ENCODE results near the gene BOD1.

Gene BOD1

DNA sequence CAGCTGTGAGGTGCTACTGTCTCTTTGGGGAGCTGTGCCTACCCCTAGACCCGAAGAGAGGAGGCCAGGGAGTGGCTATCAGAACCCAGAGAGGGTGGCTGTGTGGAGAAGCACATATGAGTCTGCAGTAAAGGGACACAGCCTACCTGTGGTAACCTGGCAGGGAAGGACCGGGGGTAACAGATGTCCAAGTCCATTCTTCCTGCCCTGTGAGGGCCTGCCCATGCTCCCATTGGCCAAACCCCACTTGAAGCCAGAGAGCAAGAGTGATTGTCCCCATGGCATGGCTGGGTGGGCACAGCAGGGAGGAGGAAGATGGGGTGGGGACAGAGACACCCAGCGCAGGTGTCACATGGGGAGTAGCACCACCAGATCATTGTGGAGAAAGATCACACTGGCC is 39.3 kb downstream of the BOD1 start:
- no peak for DNase-seq (ENCODE audit: low spot score)

DNA sequence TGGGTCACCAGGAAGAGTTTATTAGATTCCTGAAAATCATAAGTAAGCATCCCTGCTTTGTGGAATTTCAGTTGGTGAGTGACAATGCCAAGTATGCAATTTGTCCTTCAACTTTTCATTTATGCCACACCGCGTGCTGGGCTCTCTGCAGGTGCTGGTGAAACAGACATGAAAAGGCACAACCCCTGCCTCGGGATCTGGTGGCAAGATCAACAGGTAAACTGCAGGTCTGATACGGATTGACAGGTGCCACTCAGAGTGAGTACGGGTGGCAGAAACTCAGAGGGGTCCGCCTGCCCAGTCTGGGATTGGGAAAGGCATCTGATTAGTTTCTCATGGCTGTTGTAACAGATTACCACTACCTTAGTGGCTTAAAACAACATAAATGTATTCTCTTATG is 40.5 kb downstream of the BOD1 start:
- DNase-seq (ENCODE audit: low spot score) = no peak

DNA sequence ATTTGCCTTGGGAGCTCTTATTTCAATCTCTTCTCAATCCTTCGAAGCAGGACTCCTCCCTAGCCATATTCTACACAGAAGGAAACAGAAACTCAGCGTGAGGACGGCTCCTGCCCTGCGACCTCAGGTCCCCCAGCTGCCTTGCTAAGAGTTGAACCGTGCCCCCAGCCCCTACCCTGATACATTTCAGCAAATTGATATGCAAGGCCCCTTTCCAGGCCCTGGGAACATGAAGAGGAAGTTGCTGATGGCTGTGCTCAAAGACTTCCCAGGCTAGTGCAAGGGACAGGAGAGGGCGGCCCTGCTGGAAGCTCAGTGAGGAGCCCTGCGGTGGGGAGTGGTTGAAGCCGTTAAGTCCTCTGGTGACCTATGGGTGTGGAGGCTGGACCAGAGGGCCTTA is 41.5 kb downstream of the BOD1 start:
- DNase-seq (ENCODE audit: low spot score) = no peak

DNA sequence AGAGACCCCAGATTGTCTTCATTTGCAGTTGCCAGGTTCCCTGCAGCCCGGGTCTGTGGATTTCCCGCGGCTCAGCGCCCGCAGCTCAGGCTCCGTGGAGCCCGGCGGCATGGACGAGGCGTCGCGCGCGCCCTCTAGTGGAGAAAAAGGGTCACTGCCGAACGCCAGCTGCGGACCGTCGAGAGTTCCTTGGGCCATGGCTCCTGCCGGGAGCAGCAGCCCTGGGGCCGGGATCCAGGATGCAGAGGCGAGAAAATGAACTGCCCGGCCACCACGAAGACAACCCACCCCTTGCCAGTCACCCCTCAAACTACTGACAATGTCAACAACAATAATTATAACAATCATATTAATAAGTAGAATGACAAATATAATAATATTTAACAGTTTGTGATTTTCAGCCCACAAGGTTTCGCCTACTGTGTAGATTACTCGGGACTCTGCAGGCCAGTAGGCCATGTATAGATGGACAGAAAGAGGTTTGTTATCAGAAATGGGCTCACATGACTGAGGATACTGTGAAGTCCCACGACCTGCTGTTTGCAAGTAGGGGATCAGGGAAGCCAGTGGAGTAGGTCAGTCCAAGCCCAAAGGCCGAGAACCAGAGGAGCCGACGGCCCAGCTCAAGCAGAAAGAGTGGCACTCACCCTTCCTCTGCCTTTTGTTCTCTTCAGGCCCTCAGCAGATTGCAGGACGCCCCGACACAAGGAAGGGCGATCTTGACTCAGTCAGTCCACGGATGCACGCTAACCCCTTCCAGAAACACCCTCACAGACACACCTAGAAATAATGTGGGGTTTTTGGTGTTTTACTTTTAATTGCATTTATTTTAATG is 43.1 kb downstream of the BOD1 start:
- peak; percentile 72 for DNase-seq (ENCODE audit: low spot score)

DNA sequence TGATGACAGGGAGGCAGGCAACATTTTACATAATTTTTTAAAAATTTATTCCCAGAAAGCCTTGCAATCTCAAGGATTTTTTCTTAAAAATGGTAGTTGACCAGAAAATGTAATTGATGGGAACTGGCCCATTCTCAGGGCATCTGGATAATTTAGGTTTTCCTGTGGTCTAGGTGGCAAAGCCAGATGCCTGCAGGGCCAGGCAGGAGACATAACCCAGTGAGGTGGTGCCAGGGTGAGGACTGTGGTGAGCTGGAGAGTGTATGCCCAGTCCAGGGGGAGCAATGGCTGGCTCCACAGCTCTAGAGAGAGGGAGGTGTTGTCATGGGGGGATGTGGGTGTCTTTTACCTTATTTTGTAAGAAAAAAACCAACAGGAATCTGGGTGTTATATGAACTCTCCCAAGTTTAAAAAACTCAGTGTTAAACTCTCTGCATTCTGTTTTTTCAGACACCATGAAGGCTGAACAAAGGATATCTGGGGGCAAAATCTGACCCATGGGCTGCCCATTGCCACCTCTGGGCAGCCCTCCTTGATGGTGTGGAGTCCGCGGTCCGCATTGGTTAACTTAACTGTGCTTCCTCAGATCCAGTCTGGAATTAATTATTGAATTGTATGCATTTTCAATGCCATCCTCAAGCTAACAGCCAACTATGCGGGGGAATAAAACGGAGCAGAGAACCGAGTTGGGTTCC is 43.9 kb downstream of the BOD1 start:
- DNase-seq (ENCODE audit: low spot score) = no peak

DNA sequence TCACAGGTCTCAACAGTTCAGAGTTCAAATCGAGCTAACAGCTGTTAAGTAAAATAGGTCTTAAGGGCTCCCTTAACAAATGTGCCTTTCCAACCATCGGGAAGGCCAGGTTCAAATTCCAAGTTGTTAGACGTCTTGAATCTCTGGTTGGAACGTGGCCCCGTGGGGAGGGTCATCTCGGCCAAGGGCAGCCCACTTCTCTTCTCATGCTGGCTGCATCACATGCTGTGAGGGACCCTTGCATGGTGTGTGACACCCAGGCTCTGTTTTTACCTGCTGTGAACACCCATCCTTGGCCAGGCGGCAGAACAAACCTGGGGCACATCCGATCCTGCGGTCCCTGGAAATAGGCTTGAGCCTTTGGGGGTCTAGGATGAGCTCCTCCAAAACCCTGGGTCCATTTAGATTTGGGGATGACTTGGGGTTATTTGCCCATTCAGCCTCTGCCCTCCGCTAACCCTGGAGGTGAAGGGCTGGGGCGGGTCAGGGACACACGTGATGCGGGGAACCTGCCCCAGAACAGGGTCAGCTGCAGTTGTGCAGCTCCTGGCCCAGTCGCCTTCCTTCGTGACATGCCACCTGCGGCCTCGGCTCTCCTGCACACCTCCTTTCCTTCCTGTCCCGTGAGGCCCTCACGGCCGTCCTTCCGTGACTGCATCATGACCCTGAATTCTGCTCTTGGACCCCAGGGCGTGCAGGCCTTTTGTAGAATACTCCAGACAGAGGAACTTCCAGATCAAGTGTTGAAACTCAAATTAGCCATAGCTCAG is 45.9 kb downstream of the BOD1 start:
- DNase-seq (ENCODE audit: low spot score) = no peak

DNA sequence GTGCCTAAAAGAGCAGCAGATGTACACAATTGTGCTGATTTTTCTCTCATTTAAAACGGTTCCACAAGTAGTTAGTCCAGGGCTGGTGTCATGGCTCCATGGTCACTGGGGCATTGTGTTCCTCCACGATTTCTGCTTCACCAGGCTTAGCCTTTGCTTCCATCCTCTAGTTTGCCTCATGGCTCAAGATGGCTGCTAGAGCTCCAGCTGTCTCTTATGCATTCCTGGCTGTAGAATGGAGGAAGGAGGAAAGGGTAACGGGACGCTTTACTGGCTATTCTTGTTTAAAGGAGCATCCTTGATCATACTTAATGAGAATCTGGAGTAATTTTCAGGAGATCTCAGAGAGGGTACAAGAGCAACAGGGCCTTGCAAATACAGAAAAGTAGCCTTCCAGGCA is 47.7 kb downstream of the BOD1 start:
- DNase-seq (ENCODE audit: low spot score) = no peak

DNA sequence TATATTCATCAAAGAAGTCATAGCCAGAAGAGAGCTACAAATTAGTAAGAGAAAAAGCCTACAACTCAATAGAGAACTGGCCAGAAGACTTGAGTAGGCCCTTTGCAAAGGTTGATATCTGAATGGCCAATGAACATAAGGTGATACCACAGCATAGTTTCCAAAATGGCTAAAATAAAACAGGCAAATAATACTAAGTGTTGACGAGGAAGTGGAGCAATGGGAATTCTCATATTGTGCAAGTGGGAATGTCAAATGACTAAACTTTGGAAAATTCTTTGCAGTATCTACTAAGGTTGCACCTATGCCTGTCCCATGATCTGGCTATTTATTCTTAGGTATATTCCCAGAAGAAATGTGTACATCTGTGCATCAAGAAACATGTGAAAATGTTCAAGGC is 48.3 kb downstream of the BOD1 start:
- DNase-seq (ENCODE audit: low spot score) = no peak

DNA sequence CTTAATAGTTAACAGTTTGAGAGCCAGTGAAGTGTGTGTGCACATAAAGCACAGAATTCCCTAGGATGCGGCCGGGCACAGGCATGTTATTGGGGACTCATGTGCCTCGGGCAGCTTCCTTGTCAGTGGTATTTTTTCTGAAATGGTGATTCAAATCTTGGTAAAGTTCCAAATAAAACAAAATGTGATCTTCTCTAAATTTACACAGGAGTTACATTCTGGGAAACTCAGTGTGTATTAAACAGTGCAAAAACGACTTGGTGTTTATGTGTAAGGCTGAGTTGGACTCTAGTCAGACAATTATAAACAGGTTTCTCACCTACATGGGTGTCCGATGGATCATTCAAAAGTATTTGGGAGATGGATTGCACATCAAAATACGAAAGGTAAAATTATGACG is 48.9 kb downstream of the BOD1 start:
- no peak for DNase-seq (ENCODE audit: low spot score)

DNA sequence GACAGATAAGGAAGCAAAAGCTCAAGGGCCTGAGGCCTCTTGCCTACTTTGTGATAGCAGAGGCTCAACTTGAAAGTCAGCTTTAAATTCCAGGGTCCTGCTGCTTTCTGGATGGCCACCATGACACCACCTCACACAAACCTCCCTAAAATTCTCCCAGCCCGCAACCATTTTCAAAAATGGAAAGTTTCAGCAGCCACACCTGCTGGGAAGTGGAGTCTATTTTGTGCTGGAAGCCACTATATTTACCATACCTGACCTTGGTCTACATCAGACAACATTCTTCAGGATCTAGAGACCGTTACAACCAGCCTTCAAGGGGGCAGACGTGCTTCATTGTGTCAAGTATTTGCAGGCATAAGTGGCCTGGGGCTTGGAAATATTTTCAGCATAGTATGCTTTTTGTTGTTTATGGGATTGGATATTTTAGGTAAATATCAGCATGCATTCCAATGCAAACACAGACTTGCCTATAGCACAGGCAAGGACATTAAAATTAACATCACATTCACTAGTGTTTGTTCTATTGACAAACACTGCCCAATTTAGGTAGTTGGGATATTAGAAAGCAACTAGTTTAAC is 50.9 kb downstream of the BOD1 start:
- no peak for DNase-seq (ENCODE audit: low spot score)

DNA sequence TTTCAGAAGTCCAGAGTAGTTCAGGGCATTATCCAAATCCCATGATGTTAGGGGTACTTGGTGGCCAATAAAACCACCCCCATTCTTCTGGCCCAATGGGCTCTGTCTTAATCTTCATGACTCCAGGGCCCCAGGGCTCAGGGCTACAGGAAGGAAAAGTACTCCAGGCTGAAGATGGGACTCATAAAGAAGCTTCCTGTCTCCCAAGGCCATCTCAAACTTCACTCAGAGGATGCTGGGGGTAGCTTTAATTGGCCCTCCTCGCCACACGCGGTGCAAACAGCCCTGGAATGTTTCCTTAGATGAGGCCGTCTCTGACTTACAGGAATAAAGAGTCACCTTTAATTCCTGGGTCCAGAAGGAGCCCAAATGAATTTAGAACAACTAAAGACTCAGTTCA is 52.3 kb downstream of the BOD1 start:
- DNase-seq (ENCODE audit: low spot score) = no peak

DNA sequence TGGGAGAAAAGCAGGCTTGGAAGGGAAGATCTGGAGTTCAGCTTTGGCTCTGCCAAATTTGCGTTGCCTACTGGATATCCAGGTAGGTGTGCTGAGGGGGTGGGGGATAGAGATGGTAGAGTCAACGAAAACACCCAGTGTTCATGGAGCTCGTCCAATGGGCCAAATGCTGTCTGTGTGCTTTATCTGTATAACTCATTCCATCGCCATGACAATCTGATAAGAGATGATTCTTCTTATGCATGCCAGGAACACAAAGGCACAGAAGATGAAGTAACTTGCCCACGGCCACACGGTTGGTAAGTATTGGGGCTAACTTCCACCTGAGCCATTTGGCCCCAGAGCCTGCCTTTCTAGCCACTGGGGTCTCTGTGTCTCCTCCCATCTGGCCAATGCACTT is 53.2 kb downstream of the BOD1 start:
- no peak for DNase-seq (ENCODE audit: low spot score)

DNA sequence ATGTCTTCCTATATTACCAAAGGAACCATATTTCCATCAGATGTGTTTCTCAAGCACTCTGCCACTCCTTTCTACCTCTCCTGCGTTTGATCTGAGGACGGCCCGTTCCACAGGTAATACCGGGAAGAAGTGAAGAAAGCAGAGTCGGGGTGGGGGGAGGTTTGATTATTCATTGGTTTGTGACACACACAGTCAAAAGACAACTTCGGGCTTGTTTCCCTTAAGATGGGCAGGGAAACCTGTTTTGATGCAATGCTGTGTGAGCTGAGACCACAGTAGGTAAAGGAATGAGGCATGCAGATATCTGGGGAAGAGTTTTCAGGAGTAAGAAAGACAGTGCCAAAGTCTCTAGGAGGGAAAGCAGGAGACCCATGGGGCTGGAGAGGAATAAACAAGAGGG is 54.0 kb downstream of the BOD1 start:
- DNase-seq (ENCODE audit: low spot score) = no peak
